SU-DHL-6 (cell line): ENCODE results near the gene OBSL1.

Experiments used
- H2AFZ ChIP-seq: fragments of 200-600 bp; sonication (generic); 2 replicates; pipeline ENCODE4 v1.6.1; 2014; ENCODE audit warnings: low read depth, mild to moderate bottlenecking, moderate library complexity, mixed read lengths, antibody characterized with exemption, low read length; ENCODE audit not compliant: severe bottlenecking
- H3F3A ChIP-seq: fragments of 200-600 bp; shearing (Covaris generic); 2 replicates; pipeline ENCODE4 v1.6.0; 2016; ENCODE audit warnings: antibody characterized with exemption, mild to moderate bottlenecking; ENCODE audit not compliant: insufficient read depth
- H3K27ac ChIP-seq: fragments of 200-600 bp; sonication (generic); 2 replicates; pipeline ENCODE4 v1.5.1; 2016; ENCODE audit warnings: low read depth, mild to moderate bottlenecking, low read length, moderate library complexity, mixed read lengths
- H3K27me3 ChIP-seq: fragments of 200-600 bp; sonication (generic), shearing (Covaris generic); 2 replicates; pipeline ENCODE4 v1.6.0; 2014; ENCODE audit warnings: mild to moderate bottlenecking, low read length
- H3K36me3 ChIP-seq: fragments of 200-600 bp; sonication (generic); 2 replicates; pipeline ENCODE4 v1.6.1; 2014; ENCODE audit warnings: mild to moderate bottlenecking, low read length, mixed read lengths
- H3K4me2 ChIP-seq: fragments of 300-600, 200-600 bp; shearing (Covaris generic), sonication (generic); 2 replicates; pipeline ENCODE4 v1.6.0; 2014; ENCODE audit warnings: low read length, low read depth, mild to moderate bottlenecking; ENCODE audit not compliant: poor library complexity, severe bottlenecking
- H3K4me3 ChIP-seq: fragments of 200-600 bp; sonication (generic); 2 replicates; pipeline ENCODE4 v1.5.1; 2014; ENCODE audit warnings: antibody characterized with exemption, low read length, mild to moderate bottlenecking, mixed read lengths; ENCODE audit not compliant: insufficient read depth, poor library complexity, severe bottlenecking
- H3K79me2 ChIP-seq: fragments of 200-600 bp; sonication (generic); 2 replicates; pipeline ENCODE4 v1.6.1; 2014; ENCODE audit warnings: mild to moderate bottlenecking, low read length, moderate library complexity; ENCODE audit not compliant: insufficient read depth
- H3K9ac ChIP-seq: fragments of 200-600 bp; sonication (generic); 2 replicates; pipeline ENCODE4 v1.7.0; 2014; ENCODE audit warnings: mild to moderate bottlenecking, low read length
- H3K9me2 ChIP-seq: fragments of 200-600 bp; sonication (generic); replicated peaks from 2 replicates; pipeline ENCODE4 v1.6.1; 2014; ENCODE audit warnings: low read length; ENCODE audit not compliant: insufficient read depth
- H3K9me3 ChIP-seq: fragments of 200-600 bp; sonication (generic); 2 replicates; pipeline ENCODE4 v1.6.1; 2014; ENCODE audit warnings: low read length, mixed read lengths; ENCODE audit not compliant: insufficient read depth
- H4K20me1 ChIP-seq: fragments of 200-600 bp; sonication (generic); 2 replicates; pipeline ENCODE4 v1.6.1; 2014; ENCODE audit warnings: low read depth, mild to moderate bottlenecking, antibody characterized with exemption, low read length, moderate library complexity, mixed read lengths
- EZH2phosphoT487 ChIP-seq: fragments of 200-600 bp; sonication (generic), shearing (Covaris generic); conservative IDR thresholded peaks from 2 replicates; pipeline ENCODE4 v1.6.1; 2018; ENCODE audit warnings: mild to moderate bottlenecking, antibody characterized with exemption, low read length, moderate library complexity, mixed read lengths
- TF ChIP-seq, protein P1 (sequence below): fragments of 200-600 bp; sonication (generic); IDR thresholded peaks from one replicate; pipeline ENCODE4 v1.5.1; 2017; ENCODE audit warnings: antibody characterized with exemption, mild to moderate bottlenecking, low read length, moderate library complexity; ENCODE audit not compliant: insufficient read depth, poor library complexity, severe bottlenecking

The OBSL1 gene

DNA sequence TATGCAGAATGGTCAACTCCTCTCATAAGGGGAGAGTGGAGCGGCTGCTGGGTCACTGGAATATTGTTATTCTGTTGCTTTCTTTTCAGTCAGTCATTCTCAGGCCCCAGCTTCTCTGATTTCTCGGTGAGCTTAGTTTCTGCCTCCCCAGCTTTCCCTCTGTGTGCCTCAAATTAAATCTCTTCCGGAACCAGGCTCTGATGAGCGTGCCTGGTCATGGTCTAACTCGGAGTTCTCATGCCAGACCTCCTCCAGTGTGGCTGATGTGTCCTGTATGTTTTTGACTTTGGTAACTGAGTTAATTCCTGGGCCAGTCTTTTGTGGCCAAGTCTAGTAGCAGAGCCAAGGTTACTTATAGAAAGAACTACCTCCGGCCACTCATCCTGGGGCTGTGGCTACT is 21.4 kb upstream of the OBSL1 start:
- no peaks in the 10 kb centered on the region for H3K79me2 ChIP-seq
- H3K36me3 ChIP-seq, result no peaks in the 10 kb centered on the region
- no peak overlapping the region for H3K27ac ChIP-seq
- no peaks in the 10 kb centered on the region for H3F3A ChIP-seq
- TF ChIP-seq, protein P1, sequence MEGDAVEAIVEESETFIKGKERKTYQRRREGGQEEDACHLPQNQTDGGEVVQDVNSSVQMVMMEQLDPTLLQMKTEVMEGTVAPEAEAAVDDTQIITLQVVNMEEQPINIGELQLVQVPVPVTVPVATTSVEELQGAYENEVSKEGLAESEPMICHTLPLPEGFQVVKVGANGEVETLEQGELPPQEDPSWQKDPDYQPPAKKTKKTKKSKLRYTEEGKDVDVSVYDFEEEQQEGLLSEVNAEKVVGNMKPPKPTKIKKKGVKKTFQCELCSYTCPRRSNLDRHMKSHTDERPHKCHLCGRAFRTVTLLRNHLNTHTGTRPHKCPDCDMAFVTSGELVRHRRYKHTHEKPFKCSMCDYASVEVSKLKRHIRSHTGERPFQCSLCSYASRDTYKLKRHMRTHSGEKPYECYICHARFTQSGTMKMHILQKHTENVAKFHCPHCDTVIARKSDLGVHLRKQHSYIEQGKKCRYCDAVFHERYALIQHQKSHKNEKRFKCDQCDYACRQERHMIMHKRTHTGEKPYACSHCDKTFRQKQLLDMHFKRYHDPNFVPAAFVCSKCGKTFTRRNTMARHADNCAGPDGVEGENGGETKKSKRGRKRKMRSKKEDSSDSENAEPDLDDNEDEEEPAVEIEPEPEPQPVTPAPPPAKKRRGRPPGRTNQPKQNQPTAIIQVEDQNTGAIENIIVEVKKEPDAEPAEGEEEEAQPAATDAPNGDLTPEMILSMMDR, result no peak
- TF ChIP-seq EZH2phosphoT487, result no peak
- H3K9me2 ChIP-seq, result no peaks in the 10 kb centered on the region
- no peak overlapping the region for H2AFZ ChIP-seq
- no peak overlapping the region for H3K4me3 ChIP-seq
- no peaks in the 10 kb centered on the region for H3K27me3 ChIP-seq
- no peaks in the 10 kb centered on the region for H3K9me3 ChIP-seq
- H4K20me1 ChIP-seq, result no peaks in the 10 kb centered on the region
- no peak overlapping the region for H3K4me2 ChIP-seq
- no peak overlapping the region for H3K9ac ChIP-seq

DNA sequence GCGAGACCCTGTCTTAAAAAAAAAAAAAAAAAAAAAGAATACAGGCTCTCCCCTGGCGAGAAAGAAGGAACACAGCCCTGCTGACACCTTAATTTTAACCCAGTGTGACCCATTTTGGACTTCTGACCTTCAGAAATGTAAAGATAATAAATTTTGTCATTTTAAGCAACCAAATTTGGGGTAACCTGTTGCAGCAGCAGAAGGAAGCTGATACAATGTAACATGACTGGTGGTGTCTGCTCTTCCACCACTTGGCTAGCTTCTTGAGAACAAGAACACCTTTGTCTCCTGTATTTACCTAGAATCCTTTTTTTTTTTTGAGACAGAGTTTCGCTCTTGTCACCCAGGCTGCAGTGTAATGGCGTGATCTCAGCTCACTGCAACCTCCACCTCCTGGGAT is 19.8 kb upstream of the OBSL1 start:
- Histone ChIP-seq H3K9me2 (no peaks in the 10 kb centered on the region), H3K27ac (no peak overlapping the region), H3K4me3 (no peak overlapping the region), H2AFZ (no peak overlapping the region), H3K9me3 (no peaks in the 10 kb centered on the region), H3F3A (no peaks in the 10 kb centered on the region), H3K36me3 (no peaks in the 10 kb centered on the region), H3K9ac (no peak overlapping the region), H4K20me1 (no peaks in the 10 kb centered on the region), H3K4me2 (no peak overlapping the region), H3K79me2 (no peaks in the 10 kb centered on the region), H3K27me3 (no peaks in the 10 kb centered on the region)
- TF ChIP-seq, protein P1, result no peak
- no peak for TF ChIP-seq EZH2phosphoT487

DNA sequence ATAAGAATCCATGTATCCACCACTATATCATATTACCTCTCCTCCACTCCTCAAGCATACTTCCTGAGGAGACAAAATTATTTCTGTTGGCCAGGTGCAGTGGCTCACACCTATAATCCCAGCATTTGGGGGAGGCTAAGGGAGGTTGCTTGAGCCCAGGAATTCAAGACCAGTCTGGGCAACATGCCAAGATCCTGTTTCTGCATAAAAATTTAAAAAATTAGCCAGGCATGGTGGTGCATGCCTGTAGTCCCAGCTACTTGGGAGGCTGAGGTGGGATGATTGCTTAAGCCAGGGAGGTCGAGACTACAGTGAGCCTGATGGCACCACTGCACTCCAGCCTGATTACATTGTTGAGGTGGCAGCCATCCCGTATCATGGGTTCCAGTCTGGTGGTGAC is 10.0 kb upstream of the OBSL1 start:
- Histone ChIP-seq H2AFZ (no peak overlapping the region), H3K9me2 (no peaks in the 10 kb centered on the region), H3K9ac (no peak overlapping the region), H3K79me2 (no peaks in the 10 kb centered on the region), H3K36me3 (no peaks in the 10 kb centered on the region), H3K27ac (no peak overlapping the region), H4K20me1 (no peaks in the 10 kb centered on the region), H3K9me3 (no peaks in the 10 kb centered on the region), H3K4me2 (no peak overlapping the region), H3K4me3 (no peak overlapping the region), H3K27me3 (no peaks in the 10 kb centered on the region), H3F3A (no peaks in the 10 kb centered on the region)
- TF ChIP-seq, protein P1, result no peak
- TF ChIP-seq EZH2phosphoT487, result no peak
